Transverse colon (tissue), 4 donors: ENCODE measurements around the gene STARD10. TPM values are rescaled to one million over a fixed set of nuclear protein-coding genes. Genes with fewer than 3 reads are reported as not detected.

Source experiments
- DNase-seq: peaks from one replicate; pipeline ENCODE4 v3.0.0-alpha.2; 2019
- H3K27ac ChIP-seq, 4 donors: fragments of 200-600 bp; sonication (generic); 2 replicates each; pipeline ENCODE4 v1.5.1; 2016 to 2018; ENCODE audit warnings: inconsistent platforms in 4 of 4
- H3K27me3 ChIP-seq: fragments of 200-600 bp; sonication (generic); 2 replicates; pipeline ENCODE4 v1.5.1; 2017; ENCODE audit warnings: inconsistent platforms
- H3K36me3 ChIP-seq, 4 donors: fragments of 200-600 bp; sonication (generic); 2 replicates each; pipeline ENCODE4 v1.5.1; 2017 to 2019; ENCODE audit warnings: inconsistent platforms in 4 of 4
- H3K4me1 ChIP-seq, 4 donors: fragments of 200-600 bp; sonication (generic); 2 replicates each; pipeline ENCODE4 v1.5.1; 2017 to 2020; ENCODE audit warnings: inconsistent platforms in 4 of 4
- H3K4me3 ChIP-seq, 4 donors: fragments of 200-600 bp; sonication (generic); 1 replicate in 1 of 4; 2 replicates in 3 of 4; pipeline versions ENCODE4 v1.5.1 to v1.6.1; 2017 to 2019; ENCODE audit warnings: inconsistent platforms in 4 of 4
- H3K9me3 ChIP-seq, 2 donors: fragments of 200-600 bp; sonication (generic); 2 replicates each; pipeline ENCODE4 v1.5.1; 2017 to 2019; ENCODE audit warnings: inconsistent platforms in 2 of 2
- EP300 ChIP-seq: sonication (generic); formaldehyde crosslinking; IDR thresholded peaks from one replicate; pipeline ENCODE4 v1.6.1; 2017; ENCODE audit warnings: antibody characterized with exemption, low read depth
- POLR2A ChIP-seq: fragments of 450-650 bp; IDR thresholded peaks from one replicate; pipeline ENCODE4 v1.6.1; 2016; ENCODE audit warnings: antibody characterized with exemption, mild to moderate bottlenecking, moderate library complexity
- POLR2AphosphoS5 ChIP-seq, 3 donors: sonication (generic); formaldehyde crosslinking; IDR thresholded peaks; one replicate each; pipeline ENCODE4 v1.6.1; 2016; ENCODE audit warnings: antibody characterized with exemption in 3 of 3
- WGBS, 2 donors: methylation state at CpG; one replicate each; pipeline ENCODE4 v1.1.5; 2018; ENCODE audit warnings: low coverage in 1 of 2; 5-methylcytosine and 5-hydroxymethylcytosine counted together
- in situ Hi-C, 4 donors: fragments of 200-750 bp; cut with MboI; loops; one replicate each; pipeline versions ENCODE4 v1.15.0 to v1.15.1; 2017; ENCODE audit warnings: low sequenced_read_pairs in 3 of 4, low pct_ligation_motif_present in 1 of 4, low pct_unique_long_range_greater_than_20kb in 1 of 4
- intact Hi-C: fragments of 100-400 bp; cut with DNase I; formaldehyde crosslinking; loops from one replicate; pipeline ENCODE4 v1.15.1; 2023; ENCODE audit warnings: low total_unique reads
- total RNA-seq, 4 donors: library from RNA; depleted of rRNA; stranded (reverse); fragments of >200 nt; gene quantifications; one replicate each; pipeline ENCODE4 v1.1.0, GENCODE V29; 2016
- TF ChIP-seq, protein P1 (sequence below), 5 experiments: fragments of 200-600 bp in 3 of 5; fragments of 450-650 bp in 2 of 5; sonication (generic) in 3 of 5; IDR thresholded peaks; 1 replicate in 2 of 5; 2 replicates in 3 of 5; pipeline ENCODE4 v1.5.1; 2016 to 2017; ENCODE audit warnings: antibody characterized with exemption in 5 of 5, inconsistent platforms in 3 of 5, mild to moderate bottlenecking in 2 of 5, moderate library complexity in 1 of 5

Gene STARD10
- total RNA-seq, 4 donors from 2014 or later = 82.7 to 714 (median 225) TPM

DNA sequence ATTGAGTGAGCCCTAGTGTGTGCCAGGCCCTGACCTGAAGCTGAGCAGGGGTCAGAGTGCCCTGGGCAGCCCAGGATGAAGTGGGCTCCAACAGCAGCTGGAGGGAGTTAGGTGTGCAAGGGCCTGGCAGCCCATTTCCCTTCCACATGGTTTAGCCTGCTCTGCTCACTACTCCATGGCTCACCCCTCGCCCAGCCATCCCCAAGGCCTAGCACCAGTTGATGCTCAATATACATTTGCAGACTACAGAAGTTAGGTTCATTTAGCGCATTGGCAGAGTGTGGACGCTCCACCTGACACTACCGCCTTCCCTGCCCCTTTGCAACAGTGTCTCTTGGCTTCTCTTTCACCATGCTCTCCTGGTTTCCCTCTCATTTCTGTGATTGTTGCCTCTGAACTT, 24.1 kb upstream of the STARD10 start:
- no peak overlapping the region for H3K27ac ChIP-seq
- DNase-seq = no peak
- TF ChIP-seq POLR2A = no peak
- TF ChIP-seq, protein P1, sequence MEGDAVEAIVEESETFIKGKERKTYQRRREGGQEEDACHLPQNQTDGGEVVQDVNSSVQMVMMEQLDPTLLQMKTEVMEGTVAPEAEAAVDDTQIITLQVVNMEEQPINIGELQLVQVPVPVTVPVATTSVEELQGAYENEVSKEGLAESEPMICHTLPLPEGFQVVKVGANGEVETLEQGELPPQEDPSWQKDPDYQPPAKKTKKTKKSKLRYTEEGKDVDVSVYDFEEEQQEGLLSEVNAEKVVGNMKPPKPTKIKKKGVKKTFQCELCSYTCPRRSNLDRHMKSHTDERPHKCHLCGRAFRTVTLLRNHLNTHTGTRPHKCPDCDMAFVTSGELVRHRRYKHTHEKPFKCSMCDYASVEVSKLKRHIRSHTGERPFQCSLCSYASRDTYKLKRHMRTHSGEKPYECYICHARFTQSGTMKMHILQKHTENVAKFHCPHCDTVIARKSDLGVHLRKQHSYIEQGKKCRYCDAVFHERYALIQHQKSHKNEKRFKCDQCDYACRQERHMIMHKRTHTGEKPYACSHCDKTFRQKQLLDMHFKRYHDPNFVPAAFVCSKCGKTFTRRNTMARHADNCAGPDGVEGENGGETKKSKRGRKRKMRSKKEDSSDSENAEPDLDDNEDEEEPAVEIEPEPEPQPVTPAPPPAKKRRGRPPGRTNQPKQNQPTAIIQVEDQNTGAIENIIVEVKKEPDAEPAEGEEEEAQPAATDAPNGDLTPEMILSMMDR (IDR thresholded peaks at IDR 0.05) = no peak
- no peak for TF ChIP-seq POLR2AphosphoS5 (IDR thresholded peaks at IDR 0.05)
- no peak for TF ChIP-seq EP300
- no peak overlapping the region for H3K4me3 ChIP-seq
- peaks cover 12 to 41% (median 34%) of the 10 kb centered on the region in 4 donors for H3K4me1 ChIP-seq
- H3K36me3 ChIP-seq = no peaks in the 10 kb centered on the region
- 97% methylated on average over 4 of the region's 4 CpGs; no CpG with 5 or more reads in 1 of the 2 donors for WGBS, 2 donors
- no peaks in the 10 kb centered on the region for H3K9me3 ChIP-seq
- no peaks in the 10 kb centered on the region for H3K27me3 ChIP-seq
- intact Hi-C loops = no loop called here
- in situ Hi-C loops = no loop called here

DNA sequence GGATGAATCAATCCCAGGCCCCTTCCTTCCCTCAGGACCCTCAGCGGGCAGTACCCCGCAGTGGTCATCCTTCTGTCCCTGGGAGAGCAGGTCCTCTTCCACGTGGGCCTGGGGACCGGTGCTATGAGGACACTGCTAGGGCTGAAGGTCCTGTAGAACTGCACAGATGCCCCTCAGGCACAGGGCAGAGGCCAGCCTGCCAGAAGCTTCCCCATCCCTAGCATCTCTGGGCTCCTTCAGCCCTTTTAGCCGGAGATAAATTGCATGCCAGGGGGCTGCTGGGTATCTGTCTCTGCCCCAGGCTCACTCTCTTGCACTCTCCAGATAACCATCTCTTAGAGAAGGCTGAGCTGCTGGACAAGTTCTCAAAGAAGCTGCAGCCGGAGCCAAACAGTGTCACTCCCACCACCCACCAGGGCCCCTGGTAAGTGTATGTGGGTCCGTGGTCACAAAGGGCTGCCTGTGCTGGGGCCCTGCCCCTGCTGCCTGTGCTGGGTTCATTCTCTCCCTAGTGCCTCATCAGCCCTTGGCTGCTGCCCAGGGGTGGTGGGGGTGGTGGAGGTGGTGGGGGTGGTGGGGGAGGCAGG, 22.6 kb upstream of the STARD10 start:
- intact Hi-C loops = no loop called here
- peak overlapping the region in 1 of 4 donors; percentile 93 for H3K27ac ChIP-seq
- WGBS, 2 donors = 81% methylated on average over 7 of the region's 7 CpGs; no CpG with 5 or more reads in 1 of the 2 donors
- TF ChIP-seq, protein P1 (IDR thresholded peaks at IDR 0.05) = no peak
- TF ChIP-seq POLR2A (no peak), EP300 (no peak), POLR2AphosphoS5 (IDR thresholded peaks at IDR 0.05) (no peak)
- no peak for DNase-seq
- no peaks in the 10 kb centered on the region for H3K36me3 ChIP-seq
- H3K9me3 ChIP-seq = no peaks in the 10 kb centered on the region
- H3K4me3 ChIP-seq = peak overlapping the region in 1 of 4 donors; percentile 3
- in situ Hi-C loops = no loop called here
- H3K27me3 ChIP-seq = no peaks in the 10 kb centered on the region
- H3K4me1 ChIP-seq = peaks cover 18 to 50% (median 35%) of the 10 kb centered on the region in 4 donors

DNA sequence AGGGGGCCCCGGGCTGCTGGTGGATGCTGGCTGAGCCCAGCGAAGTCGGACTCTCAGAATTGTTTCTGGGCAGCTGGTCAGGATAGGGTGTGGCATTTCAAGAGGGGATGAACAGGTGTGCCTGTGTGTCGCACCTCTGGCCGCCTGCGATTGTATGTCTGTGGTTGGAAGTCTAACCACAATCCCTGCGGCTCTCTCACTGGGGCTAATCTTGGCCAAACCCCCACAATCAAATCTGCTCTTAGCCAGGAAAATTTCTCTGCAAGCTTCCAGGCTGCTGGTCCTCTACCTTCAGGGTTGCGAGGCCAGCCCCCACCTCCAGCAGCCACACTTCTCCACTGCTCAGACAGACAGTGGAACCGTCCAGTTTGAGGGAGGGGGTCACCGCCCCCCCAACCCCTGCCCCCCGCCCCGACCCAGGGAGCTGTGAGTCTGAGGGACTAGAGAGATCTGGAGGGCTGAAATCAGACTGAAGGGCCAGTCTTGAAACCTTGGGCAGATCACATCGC, 21.3 kb upstream of the STARD10 start:
- WGBS, 2 donors = 8% methylated on average over 12 of the region's 13 CpGs; no CpG with 5 or more reads in 1 of the 2 donors
- Histone ChIP-seq H3K9me3 (no peaks in the 10 kb centered on the region), H3K27ac (peak overlapping the region; percentile 86 to 96 (median 94)), H3K27me3 (no peaks in the 10 kb centered on the region), H3K4me3 (peak overlapping the region; percentile 59 to 84 (median 69)), H3K4me1 (peaks cover 14 to 42% (median 31%) of the 10 kb centered on the region in 4 donors), H3K36me3 (no peaks in the 10 kb centered on the region)
- peak; percentile 56 for DNase-seq
- intact Hi-C loops (no loop called here), in situ Hi-C loops (no loop called here)
- no peak for TF ChIP-seq EP300
- TF ChIP-seq, protein P1 (IDR thresholded peaks at IDR 0.05) = no peak
- no peak for TF ChIP-seq POLR2AphosphoS5 (IDR thresholded peaks at IDR 0.05)
- no peak for TF ChIP-seq POLR2A

DNA sequence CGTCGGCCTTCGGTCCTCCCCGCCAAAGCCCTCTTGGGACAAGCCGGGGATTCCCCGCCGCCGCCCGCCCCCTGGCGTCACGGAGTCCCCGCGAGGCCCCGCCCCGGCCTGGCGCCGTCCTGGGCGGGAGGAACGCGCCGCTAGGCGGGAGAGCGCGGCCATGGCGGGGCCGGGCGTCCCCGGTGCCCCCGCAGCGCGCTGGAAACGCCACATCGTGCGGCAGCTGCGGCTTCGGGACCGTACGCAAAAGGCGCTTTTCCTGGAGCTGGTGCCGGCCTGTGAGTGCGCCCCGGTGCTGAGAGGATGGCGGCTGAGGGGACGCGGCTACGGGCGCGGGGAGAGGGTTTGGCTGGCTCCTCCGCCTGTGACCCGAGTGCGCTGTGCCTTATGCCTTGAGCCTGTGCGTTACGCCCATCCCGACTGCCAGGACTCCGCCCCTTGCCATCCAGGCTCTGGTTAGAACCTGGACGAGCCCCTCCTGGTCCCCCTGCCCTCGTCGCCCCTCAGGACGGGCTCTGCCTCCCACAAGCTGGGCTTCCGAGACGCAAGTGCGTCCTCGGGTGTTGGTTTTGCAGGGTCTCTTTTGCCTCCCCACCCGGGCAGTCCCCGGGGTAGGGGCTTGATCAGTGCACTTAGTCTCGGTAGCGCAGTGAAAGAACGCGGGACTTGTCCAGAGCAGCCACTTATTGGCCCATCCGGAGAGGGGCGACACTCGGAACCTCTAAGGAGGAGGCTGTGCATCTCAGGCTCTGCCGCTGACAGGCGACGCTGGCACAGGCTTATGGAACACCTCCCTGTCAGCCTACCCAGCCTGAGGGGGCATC, 20.7 kb upstream of the STARD10 start, which contains the start of gene ATG16L2:
Gene ATG16L2, plus strand, starts transcription at position 126 of the 824 bp plus-strand sequence. Its CDS starts 35 bp downstream, at position 161.
- Histone ChIP-seq H3K27ac (peak within 1 kb of the TSS; percentile 86 to 96 (median 94)), H3K27me3 (no peaks in the 10 kb centered on the region), H3K4me3 (peak within 1 kb of the TSS; percentile 59 to 84 (median 69)), H3K36me3 (no peaks in the 10 kb centered on the region), H3K4me1 (peaks cover 14 to 42% (median 31%) of the 10 kb centered on the region in 4 donors), H3K9me3 (no peaks in the 10 kb centered on the region)
- DNase-seq = peak; percentile 91
- 0% methylated on average over 37 of the region's 75 CpGs; no CpG with 5 or more reads in 1 of the 2 donors for WGBS, 2 donors
- TF ChIP-seq EP300 (no peak), POLR2A (peak; percentile 82), POLR2AphosphoS5 (IDR thresholded peaks at IDR 0.05) (peak; percentile 54 to 80 (median 73))
- TF ChIP-seq, protein P1 (IDR thresholded peaks at IDR 0.05) = peak in 4 of 5 experiments; percentile 20 to 48 (median 32)
- in situ Hi-C loops = no loop called here
- intact Hi-C loops = no loop called here
